Osteocyte (in vitro differentiated cells): ENCODE data around the gene TUBGCP3. TPM values are rescaled to one million over a fixed set of nuclear protein-coding genes. Genes with fewer than 3 reads are reported as not detected.
"Not testable (repeated sequence)": the region's sequence is repeated elsewhere in the genome, so short reads cannot be mapped to it uniquely, and the experiment has no call there.

Experiments used
- DNase-seq: peaks from one replicate; pipeline ENCODE4 v3.0.0; 2021; ENCODE audit warnings: mixed read lengths; ENCODE audit not compliant: unreplicated experiment; ENCODE audit errors: extremely low spot score
- H3K27ac Mint-ChIP-seq: one replicate; pipeline ENCODE4 v1.8.0; 2021; ENCODE audit warnings: mild to moderate bottlenecking, mixed read lengths; ENCODE audit not compliant: unreplicated experiment
- H3K27me3 Mint-ChIP-seq: one replicate; pipeline ENCODE4 v1.8.0; 2021; ENCODE audit warnings: mixed read lengths; ENCODE audit not compliant: unreplicated experiment
- H3K36me3 Mint-ChIP-seq: one replicate; pipeline ENCODE4 v1.8.0; 2021; ENCODE audit warnings: mixed read lengths; ENCODE audit not compliant: unreplicated experiment
- H3K4me1 Mint-ChIP-seq: one replicate; pipeline ENCODE4 v1.8.0; 2021; ENCODE audit warnings: mixed read lengths; ENCODE audit not compliant: unreplicated experiment
- H3K4me3 Mint-ChIP-seq: one replicate; pipeline ENCODE4 v1.8.0; 2021; ENCODE audit warnings: mild to moderate bottlenecking, moderate library complexity, mixed read lengths; ENCODE audit not compliant: unreplicated experiment
- H3K9me3 Mint-ChIP-seq: one replicate; pipeline ENCODE4 v1.8.0; 2021; ENCODE audit warnings: mixed read lengths; ENCODE audit not compliant: unreplicated experiment
- CTCF ChIP-seq: fragments of 200-600 bp; sonication (generic); IDR thresholded peaks from 2 replicates; pipeline ENCODE4 v1.5.0; 2021; ENCODE audit warnings: antibody characterized with exemption, mild to moderate bottlenecking, moderate library complexity
- total RNA-seq: library from RNA; stranded (reverse); gene quantifications from 2 replicates; pipeline ENCODE4 v1.2.1, GENCODE V29; 2021

The TUBGCP3 gene
- total RNA-seq, 1 donor from 2014 or later, result 26.1 TPM

- Mint-ChIP-seq H3K27ac (no peak overlapping the region), H3K4me1 (no peaks in the 10 kb centered on the region), H3K27me3 (peaks cover 52% of the 10 kb centered on the region), H3K4me3 (no peak overlapping the region), H3K9me3 (no peaks in the 10 kb centered on the region), H3K36me3 (no peaks in the 10 kb centered on the region)
- no peak for TF ChIP-seq CTCF
- DNase-seq, result no peak
Observed at GRCh38 chr13:112634102-112634501, 46.1 kb upstream of the TUBGCP3 start.

- peaks cover 39% of the 10 kb centered on the region for H3K27me3 Mint-ChIP-seq
- H3K36me3 Mint-ChIP-seq, H3K9me3 Mint-ChIP-seq, H3K27ac Mint-ChIP-seq, H3K4me3 Mint-ChIP-seq, DNase-seq, H3K4me1 Mint-ChIP-seq: not testable (repeated sequence)
Observed at GRCh38 chr13:112630226-112630625, 42.3 kb upstream of the TUBGCP3 start.

- DNase-seq, result no peak
- Mint-ChIP-seq H3K27me3 (peaks cover 40% of the 10 kb centered on the region), H3K9me3 (no peaks in the 10 kb centered on the region), H3K4me3 (no peak overlapping the region), H3K27ac (no peak overlapping the region), H3K36me3 (no peaks in the 10 kb centered on the region), H3K4me1 (no peaks in the 10 kb centered on the region)
- no peak for TF ChIP-seq CTCF
Observed at GRCh38 chr13:112629161-112629560, 41.2 kb upstream of the TUBGCP3 start.

- not testable (repeated sequence) for DNase-seq, H3K9me3 Mint-ChIP-seq, H3K4me1 Mint-ChIP-seq, H3K4me3 Mint-ChIP-seq, H3K36me3 Mint-ChIP-seq, H3K27ac Mint-ChIP-seq
- H3K27me3 Mint-ChIP-seq, result peaks cover 49% of the 10 kb centered on the region
Observed at GRCh38 chr13:112627613-112628012, 39.7 kb upstream of the TUBGCP3 start.

- Mint-ChIP-seq H3K27ac (no peak overlapping the region), H3K4me3 (no peak overlapping the region), H3K9me3 (no peaks in the 10 kb centered on the region), H3K4me1 (no peaks in the 10 kb centered on the region), H3K27me3 (peaks cover 51% of the 10 kb centered on the region), H3K36me3 (no peaks in the 10 kb centered on the region)
- no peak for DNase-seq
- TF ChIP-seq CTCF, result no peak
Observed at GRCh38 chr13:112627161-112627560, 39.2 kb upstream of the TUBGCP3 start.

GRCh38 chr13:112626761-112627160 is 38.8 kb upstream of the TUBGCP3 start:
- Mint-ChIP-seq H3K27ac (no peak overlapping the region), H3K9me3 (no peaks in the 10 kb centered on the region), H3K36me3 (no peaks in the 10 kb centered on the region), H3K4me1 (no peaks in the 10 kb centered on the region), H3K4me3 (no peak overlapping the region), H3K27me3 (peaks cover 55% of the 10 kb centered on the region)
- no peak for DNase-seq
- TF ChIP-seq CTCF, result no peak
